H1 (cell line): ENCODE data around the gene SPAG4. TPM values are rescaled to one million over a fixed set of nuclear protein-coding genes. Genes with fewer than 3 reads are reported as not detected.

Experiments used
- SUZ12 ChIP-seq: fragments of 200-600 bp; sonication (generic); IDR thresholded peaks from 2 replicates; pipeline ENCODE4 v1.6.1; 2012; ENCODE audit warnings: mild to moderate bottlenecking, inconsistent platforms, low read length, moderate library complexity, mixed read lengths
- polyA plus RNA-seq, 7 experiments: library from polyadenylated mRNA; depleted of rRNA in 3 of 7; stranded (reverse) in 5 of 7; unstranded in 2 of 7; fragments of >200 nt in 5 of 7; fragments of 200-250 nt in 2 of 7; gene quantifications; 1 replicate in 5 of 7; 2 replicates in 1 of 7; 4 replicates in 1 of 7; pipeline versions ENCODE4 v1.2.1 to v1.2.3, GENCODE V29; 2011 to 2013; ENCODE audit warnings: missing spikeins in 2 of 7, mixed read lengths in 2 of 7
- total RNA-seq: library from RNA; stranded (reverse); fragmentation: NEBNext Ultra II Directional; extraction: Animal tissue kit (Norgen Biotek cat#: 25700); gene quantifications from 2 replicates; pipeline ENCODE4 v1.2.1, GENCODE V29; 2021
- TF ChIP-seq, protein P1 (sequence below): fragments of 300-600 bp; sonication (generic); IDR thresholded peaks from 2 replicates; pipeline ENCODE4 v1.7.1; 2012; ENCODE audit warnings: low read length, moderate library complexity, mild to moderate bottlenecking, inconsistent platforms; ENCODE audit not compliant: insufficient replicate concordance

Gene SPAG4
- total and polyA plus RNA-seq, 2 of the 8 experiments (the other 6 are each of a cell fraction or from before 2014, with no cell fraction given), result 2.4 to 6.0 TPM

DNA sequence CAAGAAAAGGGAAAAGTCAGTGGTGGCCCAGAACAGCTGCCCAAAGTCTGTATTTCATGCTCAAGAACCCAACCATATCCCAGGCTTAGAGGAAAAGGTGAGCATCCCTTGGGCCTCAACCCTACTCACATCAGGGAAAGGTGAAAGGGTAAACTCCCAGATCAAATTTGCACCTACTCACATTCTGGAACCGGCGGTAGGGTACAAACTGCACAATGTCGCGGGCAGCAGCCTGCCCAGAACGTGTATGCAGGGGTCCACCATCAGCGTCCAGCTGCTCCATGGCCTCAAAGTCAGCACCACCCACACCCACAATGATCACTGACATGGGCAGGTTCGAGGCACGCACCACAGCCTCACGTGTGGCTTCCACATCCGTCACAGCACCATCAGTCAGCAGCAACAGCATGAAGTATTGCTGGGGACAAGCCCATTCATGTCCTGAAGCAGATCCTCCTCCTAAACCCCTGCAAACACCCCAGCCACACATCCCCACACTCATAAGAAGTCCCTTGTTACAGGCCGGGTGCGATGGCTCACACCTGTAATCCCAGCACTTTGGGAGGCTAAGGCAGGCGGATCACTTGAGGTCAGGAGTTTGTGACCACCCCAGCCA is 10.9 kb downstream of the SPAG4 start (continued):
- TF ChIP-seq, protein P1, sequence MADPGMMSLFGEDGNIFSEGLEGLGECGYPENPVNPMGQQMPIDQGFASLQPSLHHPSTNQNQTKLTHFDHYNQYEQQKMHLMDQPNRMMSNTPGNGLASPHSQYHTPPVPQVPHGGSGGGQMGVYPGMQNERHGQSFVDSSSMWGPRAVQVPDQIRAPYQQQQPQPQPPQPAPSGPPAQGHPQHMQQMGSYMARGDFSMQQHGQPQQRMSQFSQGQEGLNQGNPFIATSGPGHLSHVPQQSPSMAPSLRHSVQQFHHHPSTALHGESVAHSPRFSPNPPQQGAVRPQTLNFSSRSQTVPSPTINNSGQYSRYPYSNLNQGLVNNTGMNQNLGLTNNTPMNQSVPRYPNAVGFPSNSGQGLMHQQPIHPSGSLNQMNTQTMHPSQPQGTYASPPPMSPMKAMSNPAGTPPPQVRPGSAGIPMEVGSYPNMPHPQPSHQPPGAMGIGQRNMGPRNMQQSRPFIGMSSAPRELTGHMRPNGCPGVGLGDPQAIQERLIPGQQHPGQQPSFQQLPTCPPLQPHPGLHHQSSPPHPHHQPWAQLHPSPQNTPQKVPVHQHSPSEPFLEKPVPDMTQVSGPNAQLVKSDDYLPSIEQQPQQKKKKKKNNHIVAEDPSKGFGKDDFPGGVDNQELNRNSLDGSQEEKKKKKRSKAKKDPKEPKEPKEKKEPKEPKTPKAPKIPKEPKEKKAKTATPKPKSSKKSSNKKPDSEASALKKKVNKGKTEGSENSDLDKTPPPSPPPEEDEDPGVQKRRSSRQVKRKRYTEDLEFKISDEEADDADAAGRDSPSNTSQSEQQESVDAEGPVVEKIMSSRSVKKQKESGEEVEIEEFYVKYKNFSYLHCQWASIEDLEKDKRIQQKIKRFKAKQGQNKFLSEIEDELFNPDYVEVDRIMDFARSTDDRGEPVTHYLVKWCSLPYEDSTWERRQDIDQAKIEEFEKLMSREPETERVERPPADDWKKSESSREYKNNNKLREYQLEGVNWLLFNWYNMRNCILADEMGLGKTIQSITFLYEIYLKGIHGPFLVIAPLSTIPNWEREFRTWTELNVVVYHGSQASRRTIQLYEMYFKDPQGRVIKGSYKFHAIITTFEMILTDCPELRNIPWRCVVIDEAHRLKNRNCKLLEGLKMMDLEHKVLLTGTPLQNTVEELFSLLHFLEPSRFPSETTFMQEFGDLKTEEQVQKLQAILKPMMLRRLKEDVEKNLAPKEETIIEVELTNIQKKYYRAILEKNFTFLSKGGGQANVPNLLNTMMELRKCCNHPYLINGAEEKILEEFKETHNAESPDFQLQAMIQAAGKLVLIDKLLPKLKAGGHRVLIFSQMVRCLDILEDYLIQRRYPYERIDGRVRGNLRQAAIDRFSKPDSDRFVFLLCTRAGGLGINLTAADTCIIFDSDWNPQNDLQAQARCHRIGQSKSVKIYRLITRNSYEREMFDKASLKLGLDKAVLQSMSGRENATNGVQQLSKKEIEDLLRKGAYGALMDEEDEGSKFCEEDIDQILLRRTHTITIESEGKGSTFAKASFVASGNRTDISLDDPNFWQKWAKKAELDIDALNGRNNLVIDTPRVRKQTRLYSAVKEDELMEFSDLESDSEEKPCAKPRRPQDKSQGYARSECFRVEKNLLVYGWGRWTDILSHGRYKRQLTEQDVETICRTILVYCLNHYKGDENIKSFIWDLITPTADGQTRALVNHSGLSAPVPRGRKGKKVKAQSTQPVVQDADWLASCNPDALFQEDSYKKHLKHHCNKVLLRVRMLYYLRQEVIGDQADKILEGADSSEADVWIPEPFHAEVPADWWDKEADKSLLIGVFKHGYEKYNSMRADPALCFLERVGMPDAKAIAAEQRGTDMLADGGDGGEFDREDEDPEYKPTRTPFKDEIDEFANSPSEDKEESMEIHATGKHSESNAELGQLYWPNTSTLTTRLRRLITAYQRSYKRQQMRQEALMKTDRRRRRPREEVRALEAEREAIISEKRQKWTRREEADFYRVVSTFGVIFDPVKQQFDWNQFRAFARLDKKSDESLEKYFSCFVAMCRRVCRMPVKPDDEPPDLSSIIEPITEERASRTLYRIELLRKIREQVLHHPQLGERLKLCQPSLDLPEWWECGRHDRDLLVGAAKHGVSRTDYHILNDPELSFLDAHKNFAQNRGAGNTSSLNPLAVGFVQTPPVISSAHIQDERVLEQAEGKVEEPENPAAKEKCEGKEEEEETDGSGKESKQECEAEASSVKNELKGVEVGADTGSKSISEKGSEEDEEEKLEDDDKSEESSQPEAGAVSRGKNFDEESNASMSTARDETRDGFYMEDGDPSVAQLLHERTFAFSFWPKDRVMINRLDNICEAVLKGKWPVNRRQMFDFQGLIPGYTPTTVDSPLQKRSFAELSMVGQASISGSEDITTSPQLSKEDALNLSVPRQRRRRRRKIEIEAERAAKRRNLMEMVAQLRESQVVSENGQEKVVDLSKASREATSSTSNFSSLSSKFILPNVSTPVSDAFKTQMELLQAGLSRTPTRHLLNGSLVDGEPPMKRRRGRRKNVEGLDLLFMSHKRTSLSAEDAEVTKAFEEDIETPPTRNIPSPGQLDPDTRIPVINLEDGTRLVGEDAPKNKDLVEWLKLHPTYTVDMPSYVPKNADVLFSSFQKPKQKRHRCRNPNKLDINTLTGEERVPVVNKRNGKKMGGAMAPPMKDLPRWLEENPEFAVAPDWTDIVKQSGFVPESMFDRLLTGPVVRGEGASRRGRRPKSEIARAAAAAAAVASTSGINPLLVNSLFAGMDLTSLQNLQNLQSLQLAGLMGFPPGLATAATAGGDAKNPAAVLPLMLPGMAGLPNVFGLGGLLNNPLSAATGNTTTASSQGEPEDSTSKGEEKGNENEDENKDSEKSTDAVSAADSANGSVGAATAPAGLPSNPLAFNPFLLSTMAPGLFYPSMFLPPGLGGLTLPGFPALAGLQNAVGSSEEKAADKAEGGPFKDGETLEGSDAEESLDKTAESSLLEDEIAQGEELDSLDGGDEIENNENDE, result no peak
- TF ChIP-seq SUZ12, result no peak
